Esophagus squamous epithelium (tissue), 4 donors: Measurements from ENCODE around the gene NRAS.

ENCODE experiments used
- POLR2A ChIP-seq, 4 donors: fragments of 450-650 bp; IDR thresholded peaks; one replicate each; pipeline ENCODE4 v1.6.1; 2017; ENCODE audit warnings: antibody characterized with exemption in 4 of 4, mild to moderate bottlenecking in 4 of 4, moderate library complexity in 3 of 4
- TF ChIP-seq, protein P1 (sequence below), 6 experiments: fragments of 450-650 bp in 4 of 6; fragments of 200-600 bp in 2 of 6; sonication (generic) in 2 of 6; IDR thresholded peaks; one replicate each; pipeline ENCODE4 v1.5.1; 2016 to 2019; ENCODE audit warnings: antibody characterized with exemption in 6 of 6, mild to moderate bottlenecking in 4 of 6, moderate library complexity in 4 of 6

GRCh38 chr1:114719424-114719787 is 2.8 kb upstream of the NRAS start:
- TF ChIP-seq, protein P1, sequence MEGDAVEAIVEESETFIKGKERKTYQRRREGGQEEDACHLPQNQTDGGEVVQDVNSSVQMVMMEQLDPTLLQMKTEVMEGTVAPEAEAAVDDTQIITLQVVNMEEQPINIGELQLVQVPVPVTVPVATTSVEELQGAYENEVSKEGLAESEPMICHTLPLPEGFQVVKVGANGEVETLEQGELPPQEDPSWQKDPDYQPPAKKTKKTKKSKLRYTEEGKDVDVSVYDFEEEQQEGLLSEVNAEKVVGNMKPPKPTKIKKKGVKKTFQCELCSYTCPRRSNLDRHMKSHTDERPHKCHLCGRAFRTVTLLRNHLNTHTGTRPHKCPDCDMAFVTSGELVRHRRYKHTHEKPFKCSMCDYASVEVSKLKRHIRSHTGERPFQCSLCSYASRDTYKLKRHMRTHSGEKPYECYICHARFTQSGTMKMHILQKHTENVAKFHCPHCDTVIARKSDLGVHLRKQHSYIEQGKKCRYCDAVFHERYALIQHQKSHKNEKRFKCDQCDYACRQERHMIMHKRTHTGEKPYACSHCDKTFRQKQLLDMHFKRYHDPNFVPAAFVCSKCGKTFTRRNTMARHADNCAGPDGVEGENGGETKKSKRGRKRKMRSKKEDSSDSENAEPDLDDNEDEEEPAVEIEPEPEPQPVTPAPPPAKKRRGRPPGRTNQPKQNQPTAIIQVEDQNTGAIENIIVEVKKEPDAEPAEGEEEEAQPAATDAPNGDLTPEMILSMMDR (IDR thresholded peaks at IDR 0.05), result no peak
- no peak for TF ChIP-seq POLR2A (IDR thresholded peaks at IDR 0.05)
